ENCODE results near the gene EEPD1. TPM values are rescaled to one million over a fixed set of nuclear protein-coding genes. Genes with fewer than 3 reads are reported as not detected.

Gene EEPD1
- total RNA-seq, 4 donors from 2014 or later = 2.2 to 9.3 (median 6.2) TPM

DNA sequence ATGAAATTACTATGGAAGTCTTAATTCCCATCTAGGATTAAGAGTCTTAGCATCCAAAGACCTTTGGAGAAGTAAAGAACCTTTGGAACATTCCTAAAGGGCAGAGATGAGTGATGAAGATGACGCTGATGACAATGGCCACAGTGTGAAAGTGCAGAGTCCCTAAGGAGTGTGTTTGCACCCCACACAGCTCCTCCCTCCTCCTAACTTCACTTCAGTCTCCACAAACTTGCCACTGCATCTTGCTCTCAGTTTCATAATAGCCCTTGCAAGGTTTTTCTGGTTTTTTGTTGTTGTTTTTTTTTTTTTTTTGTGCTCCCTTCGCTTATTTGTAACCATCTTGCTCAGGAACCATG, 119.1 kb downstream of the EEPD1 start:
- H3K36me3 ChIP-seq = no peaks in the 10 kb centered on the region
- TF ChIP-seq, protein P1, sequence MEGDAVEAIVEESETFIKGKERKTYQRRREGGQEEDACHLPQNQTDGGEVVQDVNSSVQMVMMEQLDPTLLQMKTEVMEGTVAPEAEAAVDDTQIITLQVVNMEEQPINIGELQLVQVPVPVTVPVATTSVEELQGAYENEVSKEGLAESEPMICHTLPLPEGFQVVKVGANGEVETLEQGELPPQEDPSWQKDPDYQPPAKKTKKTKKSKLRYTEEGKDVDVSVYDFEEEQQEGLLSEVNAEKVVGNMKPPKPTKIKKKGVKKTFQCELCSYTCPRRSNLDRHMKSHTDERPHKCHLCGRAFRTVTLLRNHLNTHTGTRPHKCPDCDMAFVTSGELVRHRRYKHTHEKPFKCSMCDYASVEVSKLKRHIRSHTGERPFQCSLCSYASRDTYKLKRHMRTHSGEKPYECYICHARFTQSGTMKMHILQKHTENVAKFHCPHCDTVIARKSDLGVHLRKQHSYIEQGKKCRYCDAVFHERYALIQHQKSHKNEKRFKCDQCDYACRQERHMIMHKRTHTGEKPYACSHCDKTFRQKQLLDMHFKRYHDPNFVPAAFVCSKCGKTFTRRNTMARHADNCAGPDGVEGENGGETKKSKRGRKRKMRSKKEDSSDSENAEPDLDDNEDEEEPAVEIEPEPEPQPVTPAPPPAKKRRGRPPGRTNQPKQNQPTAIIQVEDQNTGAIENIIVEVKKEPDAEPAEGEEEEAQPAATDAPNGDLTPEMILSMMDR (IDR thresholded peaks at IDR 0.05) = no peak
- TF ChIP-seq POLR2A (IDR thresholded peaks at IDR 0.05) = no peak
- intact Hi-C loops (cut with DNase I) = no loop called here
- H3K4me1 ChIP-seq = no peaks in the 10 kb centered on the region
- no peaks in the 10 kb centered on the region for H3K9me3 ChIP-seq
- WGBS, 2 donors = 94 to 99% methylated on average over 2 of the region's 2 CpGs
- H3K27ac ChIP-seq = no peak overlapping the region
- H3K4me3 ChIP-seq (replicated peaks in 1 of 3) = no peak overlapping the region
- H3K27me3 ChIP-seq = no peaks in the 10 kb centered on the region
- no peak for DNase-seq

DNA sequence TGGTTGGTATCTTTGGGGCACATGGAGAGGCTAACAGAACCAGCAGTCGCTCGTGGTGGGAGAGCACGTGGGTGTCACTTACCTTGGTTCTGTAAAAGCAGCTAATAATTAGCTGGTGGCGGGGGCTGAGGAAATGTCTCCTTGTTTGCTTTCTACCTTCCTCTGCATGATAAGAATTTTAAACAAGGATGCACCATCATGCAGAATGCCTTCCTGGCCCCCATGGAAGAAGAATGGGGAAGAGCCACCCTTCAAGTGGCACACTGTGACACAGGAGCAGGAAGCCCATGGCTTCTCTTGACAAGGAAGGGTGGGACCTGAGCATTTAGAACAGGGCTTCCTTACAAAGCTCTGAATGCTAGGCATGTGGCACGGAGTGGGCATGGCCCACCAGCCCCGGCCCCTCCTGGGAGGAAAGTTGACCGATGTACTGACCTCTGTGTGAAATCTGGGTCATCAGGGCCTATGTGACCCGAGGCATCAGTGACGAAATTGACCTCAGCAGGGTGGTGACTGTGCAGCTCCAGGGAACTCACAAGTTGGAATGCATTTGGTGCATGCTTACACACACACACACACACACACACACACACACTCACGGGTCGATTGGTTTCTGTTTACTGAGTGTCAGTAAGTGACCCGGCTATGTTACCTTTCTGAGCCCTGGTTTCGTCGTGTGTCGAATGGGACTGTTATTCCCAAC, 119.7 kb downstream of the EEPD1 start:
- Histone ChIP-seq H3K4me1 (no peaks in the 10 kb centered on the region), H3K4me3 (replicated peaks in 1 of 3) (no peak overlapping the region), H3K27ac (no peak overlapping the region), H3K9me3 (no peaks in the 10 kb centered on the region), H3K27me3 (no peaks in the 10 kb centered on the region), H3K36me3 (no peaks in the 10 kb centered on the region)
- intact Hi-C loops (cut with DNase I) = no loop called here
- 69 to 75% methylated on average over 10 to 13 of the region's 15 CpGs for WGBS, 2 donors
- TF ChIP-seq, protein P1 (IDR thresholded peaks at IDR 0.05) = no peak
- no peak for TF ChIP-seq POLR2A (IDR thresholded peaks at IDR 0.05)
- DNase-seq = no peak

DNA sequence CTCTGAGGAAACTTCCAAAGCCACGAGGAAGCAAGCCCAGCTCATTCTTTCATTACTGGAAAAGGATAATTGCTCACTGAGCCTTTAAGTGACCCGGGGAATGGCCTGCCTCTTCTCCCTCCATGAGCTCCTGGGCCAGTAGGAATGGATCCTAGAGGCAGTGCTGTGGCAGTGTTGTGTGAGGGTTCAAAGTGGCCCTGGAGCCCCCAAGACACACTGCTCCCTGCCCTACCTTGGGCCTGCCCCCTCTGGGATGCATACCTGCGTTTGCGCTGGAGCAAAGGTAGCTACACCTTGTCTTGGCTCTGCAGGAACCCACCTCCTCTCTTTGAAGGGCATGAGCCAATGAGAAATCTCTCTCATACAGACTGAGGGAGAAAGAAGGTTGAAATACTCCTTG, 120.8 kb downstream of the EEPD1 start:
- H3K4me3 ChIP-seq (replicated peaks in 1 of 3) = no peak overlapping the region
- H3K27me3 ChIP-seq = no peaks in the 10 kb centered on the region
- WGBS, 2 donors = 56 to 66% methylated on average over 4 of the region's 4 CpGs
- H3K9me3 ChIP-seq = no peaks in the 10 kb centered on the region
- peaks cover 8 to 10% of the 10 kb centered on the region in 2 donors for H3K4me1 ChIP-seq
- no peak for DNase-seq
- TF ChIP-seq POLR2A (IDR thresholded peaks at IDR 0.05) = no peak
- TF ChIP-seq, protein P1 (IDR thresholded peaks at IDR 0.05) = no peak
- H3K27ac ChIP-seq = no peak overlapping the region
- no peaks in the 10 kb centered on the region for H3K36me3 ChIP-seq
- intact Hi-C loops (cut with DNase I) = no loop called here

DNA sequence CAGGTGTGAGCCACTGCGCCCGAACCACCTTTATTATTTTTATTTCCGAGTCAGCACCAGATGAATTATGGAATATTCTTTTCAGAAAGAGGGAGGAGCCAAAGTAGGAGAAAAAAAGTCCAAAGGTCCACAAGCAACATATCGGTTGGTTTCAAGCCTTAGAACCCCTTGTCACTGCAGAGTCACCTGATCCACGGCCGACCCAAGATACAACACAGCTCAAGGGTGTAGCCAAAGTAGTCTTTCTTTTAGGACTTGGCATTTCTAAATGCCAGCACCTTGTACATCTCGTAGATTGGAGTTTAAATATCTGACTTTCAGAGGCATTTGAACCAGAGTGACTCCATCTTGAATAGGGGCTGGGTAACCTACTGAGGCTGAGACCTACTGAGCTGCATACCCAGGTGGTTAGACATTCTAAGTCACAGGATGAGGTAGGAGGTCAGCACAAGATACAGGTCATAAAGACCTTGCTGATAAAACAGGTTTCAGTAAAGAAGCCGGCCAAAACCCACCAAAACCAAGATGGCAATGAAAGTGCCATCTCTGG, 122.8 kb downstream of the EEPD1 start:
- no peak overlapping the region for H3K4me3 ChIP-seq (replicated peaks in 1 of 3)
- H3K4me1 ChIP-seq = peaks cover 10 to 17% of the 10 kb centered on the region in 2 donors
- no peak overlapping the region for H3K27ac ChIP-seq
- no peaks in the 10 kb centered on the region for H3K36me3 ChIP-seq
- H3K27me3 ChIP-seq = no peaks in the 10 kb centered on the region
- intact Hi-C loops (cut with DNase I) = no loop called here
- 90 to 91% methylated on average over 8 of the region's 8 CpGs for WGBS, 2 donors
- no peak for TF ChIP-seq POLR2A (IDR thresholded peaks at IDR 0.05)
- TF ChIP-seq, protein P1 (IDR thresholded peaks at IDR 0.05) = no peak
- no peak for DNase-seq
- H3K9me3 ChIP-seq = no peaks in the 10 kb centered on the region

DNA sequence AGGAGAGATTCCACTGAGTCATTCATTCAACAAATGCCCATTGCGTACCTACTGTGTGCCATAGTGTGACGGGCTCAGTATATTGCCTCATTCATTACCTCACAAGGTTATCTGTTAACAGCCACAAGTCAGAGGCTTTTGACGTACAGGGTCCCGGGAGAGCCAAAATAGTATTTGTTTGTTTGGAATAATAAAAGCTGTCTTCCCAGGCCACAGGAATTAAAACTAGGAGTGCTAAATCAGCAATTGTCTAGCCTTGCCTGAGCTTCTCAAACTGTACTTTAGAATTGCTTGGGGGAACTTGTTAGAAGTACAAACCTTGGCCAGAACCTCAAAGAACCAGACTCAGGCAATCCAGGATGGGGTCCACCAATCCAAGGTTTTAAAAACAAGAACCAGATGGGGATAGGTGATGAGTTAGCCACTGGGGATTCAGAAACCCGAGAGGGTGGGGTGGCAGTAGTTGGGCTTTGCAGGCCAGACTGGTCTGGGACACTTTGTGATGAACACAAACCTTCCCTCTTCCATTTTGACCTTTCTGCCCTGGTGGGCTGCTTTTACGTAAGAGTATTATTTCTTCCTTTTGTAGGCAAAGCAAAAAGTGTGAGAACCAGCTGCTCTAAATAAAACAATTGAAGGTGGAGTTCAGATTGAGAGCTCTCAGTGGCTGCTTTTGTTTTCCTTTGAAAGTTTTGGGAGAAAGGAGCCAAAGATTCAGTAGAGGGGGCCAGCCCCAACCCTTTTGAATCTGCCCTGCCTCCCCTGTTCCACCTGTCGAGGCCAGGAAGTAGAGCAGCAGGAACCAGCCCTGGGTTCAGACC, 123.6 kb downstream of the EEPD1 start:
- 81% methylated on average over 7 of the region's 7 CpGs for WGBS, 2 donors
- no peaks in the 10 kb centered on the region for H3K36me3 ChIP-seq
- H3K4me3 ChIP-seq (replicated peaks in 1 of 3) = no peak overlapping the region
- TF ChIP-seq POLR2A (IDR thresholded peaks at IDR 0.05) = no peak
- TF ChIP-seq, protein P1 (IDR thresholded peaks at IDR 0.05) = no peak
- no peak for DNase-seq
- peaks cover 10 to 17% of the 10 kb centered on the region in 2 donors for H3K4me1 ChIP-seq
- intact Hi-C loops (cut with DNase I) = no loop called here
- no peaks in the 10 kb centered on the region for H3K9me3 ChIP-seq
- no peaks in the 10 kb centered on the region for H3K27me3 ChIP-seq
- H3K27ac ChIP-seq = no peak overlapping the region

Data from thyroid gland (tissue), 4 donors.